ENCODE measurements around the gene CPED1.
"Not testable (repeated sequence)": the region's sequence is repeated elsewhere in the genome, so short reads cannot be mapped to it uniquely, and the experiment has no call there.

The CPED1 gene

GRCh38 chr7:121071662-121072061, 83.2 kb downstream of the CPED1 start:
- no peaks in the 10 kb centered on the region for H3K36me3 ChIP-seq (ENCODE audit: low read depth)

DNA sequence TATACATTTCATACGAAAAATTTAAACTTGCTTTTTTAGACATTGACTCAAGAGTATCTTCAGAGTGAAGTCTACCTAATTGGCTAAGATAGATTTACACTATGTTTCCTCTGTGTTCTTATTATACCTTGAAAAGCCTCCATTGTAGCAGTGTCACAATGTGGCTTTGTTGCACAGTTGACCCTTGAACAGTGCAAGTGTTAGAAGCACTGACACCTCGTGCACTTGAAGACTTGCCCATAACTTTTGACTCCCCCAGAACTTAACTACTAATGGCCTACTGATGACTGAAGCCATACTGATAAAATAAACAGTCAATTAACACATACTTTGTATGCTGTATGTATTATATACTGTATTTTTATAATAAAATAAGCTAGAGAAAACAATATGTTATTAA, 84.3 kb downstream of the CPED1 start:
- H3K27ac ChIP-seq (ENCODE audit: poor library complexity, severe bottlenecking) = no peak overlapping the region
- TF ChIP-seq, protein P1, sequence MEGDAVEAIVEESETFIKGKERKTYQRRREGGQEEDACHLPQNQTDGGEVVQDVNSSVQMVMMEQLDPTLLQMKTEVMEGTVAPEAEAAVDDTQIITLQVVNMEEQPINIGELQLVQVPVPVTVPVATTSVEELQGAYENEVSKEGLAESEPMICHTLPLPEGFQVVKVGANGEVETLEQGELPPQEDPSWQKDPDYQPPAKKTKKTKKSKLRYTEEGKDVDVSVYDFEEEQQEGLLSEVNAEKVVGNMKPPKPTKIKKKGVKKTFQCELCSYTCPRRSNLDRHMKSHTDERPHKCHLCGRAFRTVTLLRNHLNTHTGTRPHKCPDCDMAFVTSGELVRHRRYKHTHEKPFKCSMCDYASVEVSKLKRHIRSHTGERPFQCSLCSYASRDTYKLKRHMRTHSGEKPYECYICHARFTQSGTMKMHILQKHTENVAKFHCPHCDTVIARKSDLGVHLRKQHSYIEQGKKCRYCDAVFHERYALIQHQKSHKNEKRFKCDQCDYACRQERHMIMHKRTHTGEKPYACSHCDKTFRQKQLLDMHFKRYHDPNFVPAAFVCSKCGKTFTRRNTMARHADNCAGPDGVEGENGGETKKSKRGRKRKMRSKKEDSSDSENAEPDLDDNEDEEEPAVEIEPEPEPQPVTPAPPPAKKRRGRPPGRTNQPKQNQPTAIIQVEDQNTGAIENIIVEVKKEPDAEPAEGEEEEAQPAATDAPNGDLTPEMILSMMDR (IDR thresholded peaks at IDR 0.05; ENCODE audit: poor library complexity, severe bottlenecking) = no peak

More at GRCh38 chr7:121071662-121072061, 83.2 kb downstream of the CPED1 start:
- Histone ChIP-seq H3K27me3 (ENCODE audit: insufficient read depth, poor library complexity, severe bottlenecking) (no peaks in the 10 kb centered on the region), H3K9me3 (ENCODE audit: severe bottlenecking) (peaks cover 2% of the 10 kb centered on the region), H3K4me3 (ENCODE audit: severe bottlenecking) (no peak overlapping the region), H3K4me1 (ENCODE audit: insufficient read depth, poor library complexity, severe bottlenecking) (peaks cover 7% of the 10 kb centered on the region), H3K27ac (ENCODE audit: poor library complexity, severe bottlenecking) (no peak overlapping the region)
- ATAC-seq (ENCODE audit: low read depth) (no peak), DNase-seq (ENCODE audit: low spot score) (no peak)
- TF ChIP-seq, protein P1 (IDR thresholded peaks at IDR 0.05; ENCODE audit: poor library complexity, severe bottlenecking) = no peak

GRCh38 chr7:121073463-121074099, 85.1 kb downstream of the CPED1 start:
- Histone ChIP-seq H3K27ac (ENCODE audit: poor library complexity, severe bottlenecking) (no peak overlapping the region), H3K4me3 (ENCODE audit: severe bottlenecking) (no peak overlapping the region)

More for the DNA sequence above, 84.3 kb downstream of the CPED1 start:
- no peaks in the 10 kb centered on the region for H3K36me3 ChIP-seq (ENCODE audit: low read depth)
- H3K4me1 ChIP-seq (ENCODE audit: insufficient read depth, poor library complexity, severe bottlenecking) = peaks cover 10% of the 10 kb centered on the region
- no peak overlapping the region for H3K4me3 ChIP-seq (ENCODE audit: severe bottlenecking)
- ATAC-seq (ENCODE audit: low read depth) = no peak
- no peak for DNase-seq (ENCODE audit: low spot score)
- H3K9me3 ChIP-seq (ENCODE audit: severe bottlenecking) = peaks cover 2% of the 10 kb centered on the region
- H3K27me3 ChIP-seq (ENCODE audit: insufficient read depth, poor library complexity, severe bottlenecking) = no peaks in the 10 kb centered on the region

DNA sequence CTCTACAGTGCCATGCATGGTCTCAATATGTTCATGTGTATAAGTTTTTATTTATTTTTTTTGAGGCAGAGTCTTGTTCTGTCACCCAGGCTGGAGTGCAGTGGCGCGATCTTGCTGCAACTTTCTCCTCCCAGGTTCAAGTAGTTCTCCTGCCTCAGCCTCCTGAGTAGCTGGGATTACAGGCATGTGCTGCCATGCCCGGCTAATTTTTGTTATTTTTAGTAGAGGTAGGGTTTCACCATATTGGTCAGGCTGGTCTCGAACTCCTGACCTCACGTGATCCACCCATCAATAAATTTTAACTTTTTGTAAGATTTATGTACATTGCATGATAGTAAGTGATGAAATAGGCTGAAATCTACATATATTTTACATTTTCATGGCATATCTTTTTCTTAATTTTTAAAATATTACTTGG, 86.9 kb downstream of the CPED1 start:
- not testable (repeated sequence) for H3K4me3 ChIP-seq (ENCODE audit: severe bottlenecking); H3K9me3 ChIP-seq (ENCODE audit: severe bottlenecking); H3K27me3 ChIP-seq (ENCODE audit: insufficient read depth, poor library complexity, severe bottlenecking); ATAC-seq (ENCODE audit: low read depth); DNase-seq (ENCODE audit: low spot score); H3K27ac ChIP-seq (ENCODE audit: poor library complexity, severe bottlenecking); H3K36me3 ChIP-seq (ENCODE audit: low read depth)
- peaks cover 10% of the 10 kb centered on the region for H3K4me1 ChIP-seq (ENCODE audit: insufficient read depth, poor library complexity, severe bottlenecking)

More at GRCh38 chr7:121073463-121074099, 85.1 kb downstream of the CPED1 start:
- Histone ChIP-seq H3K9me3 (ENCODE audit: severe bottlenecking) (peaks cover 2% of the 10 kb centered on the region), H3K27me3 (ENCODE audit: insufficient read depth, poor library complexity, severe bottlenecking) (no peaks in the 10 kb centered on the region), H3K36me3 (ENCODE audit: low read depth) (no peaks in the 10 kb centered on the region), H3K4me1 (ENCODE audit: insufficient read depth, poor library complexity, severe bottlenecking) (peaks cover 10% of the 10 kb centered on the region)
- no peak for DNase-seq (ENCODE audit: low spot score)
- TF ChIP-seq, protein P1 (IDR thresholded peaks at IDR 0.05; ENCODE audit: poor library complexity, severe bottlenecking) = no peak
- ATAC-seq (ENCODE audit: low read depth) = no peak

DNA sequence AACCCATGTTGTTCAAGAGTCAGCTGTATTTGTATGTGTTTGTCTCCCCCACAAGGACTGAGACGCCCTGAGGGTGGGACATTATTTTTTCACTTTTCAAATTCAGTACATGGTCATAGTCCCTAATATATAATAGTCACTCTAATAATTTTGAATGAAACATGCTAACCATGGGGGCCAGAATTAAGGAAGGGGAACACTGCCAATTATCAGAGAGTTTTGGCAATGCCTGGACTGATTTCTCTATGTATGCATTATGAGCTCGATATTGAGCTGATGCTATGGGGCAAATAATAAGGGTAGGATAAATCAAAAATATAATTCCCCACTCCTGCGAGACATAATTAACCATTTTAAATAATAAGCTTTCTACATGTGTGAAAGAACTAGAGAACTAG, 87.4 kb downstream of the CPED1 start:
- DNase-seq (ENCODE audit: low spot score) = no peak
- no peaks in the 10 kb centered on the region for H3K27me3 ChIP-seq (ENCODE audit: insufficient read depth, poor library complexity, severe bottlenecking)
- H3K9me3 ChIP-seq (ENCODE audit: severe bottlenecking) = peaks cover 2% of the 10 kb centered on the region
- peaks cover 10% of the 10 kb centered on the region for H3K4me1 ChIP-seq (ENCODE audit: insufficient read depth, poor library complexity, severe bottlenecking)
- H3K27ac ChIP-seq (ENCODE audit: poor library complexity, severe bottlenecking) = peak overlapping the region; percentile 21
- no peak overlapping the region for H3K4me3 ChIP-seq (ENCODE audit: severe bottlenecking)
- no peaks in the 10 kb centered on the region for H3K36me3 ChIP-seq (ENCODE audit: low read depth)
- no peak for ATAC-seq (ENCODE audit: low read depth)
- TF ChIP-seq, protein P1 (IDR thresholded peaks at IDR 0.05; ENCODE audit: poor library complexity, severe bottlenecking) = no peak

Measured in RWPE2 (cell line).